AG04450 (cell line): ENCODE results near the gene MARS1. TPM values are rescaled to one million over a fixed set of nuclear protein-coding genes. Genes with fewer than 3 reads are reported as not detected.

Experiments
- CTCF ChIA-PET: fragments of 300-600, 350-600 bp; formaldehyde crosslinking; extraction: SDS; loops from one replicate; lab custom pipeline; 2022; ENCODE audit warnings: antibody characterized with exemption, inconsistent platforms; lab: Charles Lee
- POLR2A ChIA-PET: fragments of 350-600 bp; formaldehyde crosslinking; extraction: SDS; loops from one replicate; lab custom pipeline; 2021; ENCODE audit warnings: antibody characterized with exemption, inconsistent platforms; lab: Yijun Ruan, JAX
- DNase-seq: peaks from one replicate; pipeline ENCODE4 v3.0.0-alpha.2; 2011; ENCODE audit warnings: low read depth, low spot score
- H3K27ac ChIP-seq: one replicate; pipeline ENCODE4 v1.5.1; 2012; ENCODE audit warnings: low read depth, low read length, control low read depth
- H3K27me3 ChIP-seq: one replicate; pipeline ENCODE4 v1.6.0; 2012; ENCODE audit warnings: low read length; ENCODE audit not compliant: control insufficient read depth, insufficient read depth
- H3K4me3 ChIP-seq: 2 replicates; pipeline ENCODE4 v1.5.1; 2011; ENCODE audit warnings: mild to moderate bottlenecking, low read depth, low read length, control low read depth
- H3K9me3 ChIP-seq: 2 replicates; pipeline ENCODE4 v1.5.1; 2012; ENCODE audit warnings: low read length; ENCODE audit not compliant: control insufficient read depth, insufficient read depth
- polyA plus RNA-seq: library from polyadenylated mRNA; depleted of rRNA; stranded (reverse); fragments of >200 nt; gene quantifications from 2 replicates; pipeline ENCODE4 v1.2.3, GENCODE V29; 2011
- TF ChIP-seq, protein P1 (sequence below): IDR thresholded peaks from 2 replicates; pipeline ENCODE4 v1.5.1; 2011; ENCODE audit warnings: low read depth, low read length, control low read depth, inconsistent platforms

Gene MARS1
- polyA plus RNA-seq, 1 experiment = 236 TPM

DNA sequence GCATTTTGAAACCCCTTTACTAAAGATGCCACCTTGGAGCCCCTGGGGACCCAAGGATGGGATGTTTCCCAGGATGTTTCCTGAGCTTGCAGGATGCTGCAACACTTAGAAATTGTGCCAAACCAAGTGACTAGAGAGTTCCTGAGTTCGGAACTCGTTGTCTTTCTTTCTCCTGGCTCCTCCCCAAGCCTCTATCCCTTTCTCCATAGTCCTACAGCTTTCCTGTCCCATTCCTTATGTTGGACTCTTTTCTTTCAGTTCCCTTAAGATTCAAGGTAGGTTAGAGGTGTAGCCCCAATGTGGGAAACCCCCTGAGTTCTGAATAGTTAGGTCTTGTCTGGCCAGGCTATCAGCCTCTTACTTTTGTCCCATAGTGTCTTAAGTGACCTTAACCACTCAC, 60.6 kb downstream of the MARS1 start:
- Histone ChIP-seq H3K27me3 (peaks cover 41% of the 10 kb centered on the region), H3K27ac (no peak overlapping the region), H3K4me3 (no peak overlapping the region), H3K9me3 (peaks cover 4% of the 10 kb centered on the region; the same call in 1 of the 2 replicates)
- POLR2A ChIA-PET = no interaction called here
- TF ChIP-seq, protein P1, sequence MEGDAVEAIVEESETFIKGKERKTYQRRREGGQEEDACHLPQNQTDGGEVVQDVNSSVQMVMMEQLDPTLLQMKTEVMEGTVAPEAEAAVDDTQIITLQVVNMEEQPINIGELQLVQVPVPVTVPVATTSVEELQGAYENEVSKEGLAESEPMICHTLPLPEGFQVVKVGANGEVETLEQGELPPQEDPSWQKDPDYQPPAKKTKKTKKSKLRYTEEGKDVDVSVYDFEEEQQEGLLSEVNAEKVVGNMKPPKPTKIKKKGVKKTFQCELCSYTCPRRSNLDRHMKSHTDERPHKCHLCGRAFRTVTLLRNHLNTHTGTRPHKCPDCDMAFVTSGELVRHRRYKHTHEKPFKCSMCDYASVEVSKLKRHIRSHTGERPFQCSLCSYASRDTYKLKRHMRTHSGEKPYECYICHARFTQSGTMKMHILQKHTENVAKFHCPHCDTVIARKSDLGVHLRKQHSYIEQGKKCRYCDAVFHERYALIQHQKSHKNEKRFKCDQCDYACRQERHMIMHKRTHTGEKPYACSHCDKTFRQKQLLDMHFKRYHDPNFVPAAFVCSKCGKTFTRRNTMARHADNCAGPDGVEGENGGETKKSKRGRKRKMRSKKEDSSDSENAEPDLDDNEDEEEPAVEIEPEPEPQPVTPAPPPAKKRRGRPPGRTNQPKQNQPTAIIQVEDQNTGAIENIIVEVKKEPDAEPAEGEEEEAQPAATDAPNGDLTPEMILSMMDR = no peak
- DNase-seq = no peak
- CTCF ChIA-PET = no interaction called here

DNA sequence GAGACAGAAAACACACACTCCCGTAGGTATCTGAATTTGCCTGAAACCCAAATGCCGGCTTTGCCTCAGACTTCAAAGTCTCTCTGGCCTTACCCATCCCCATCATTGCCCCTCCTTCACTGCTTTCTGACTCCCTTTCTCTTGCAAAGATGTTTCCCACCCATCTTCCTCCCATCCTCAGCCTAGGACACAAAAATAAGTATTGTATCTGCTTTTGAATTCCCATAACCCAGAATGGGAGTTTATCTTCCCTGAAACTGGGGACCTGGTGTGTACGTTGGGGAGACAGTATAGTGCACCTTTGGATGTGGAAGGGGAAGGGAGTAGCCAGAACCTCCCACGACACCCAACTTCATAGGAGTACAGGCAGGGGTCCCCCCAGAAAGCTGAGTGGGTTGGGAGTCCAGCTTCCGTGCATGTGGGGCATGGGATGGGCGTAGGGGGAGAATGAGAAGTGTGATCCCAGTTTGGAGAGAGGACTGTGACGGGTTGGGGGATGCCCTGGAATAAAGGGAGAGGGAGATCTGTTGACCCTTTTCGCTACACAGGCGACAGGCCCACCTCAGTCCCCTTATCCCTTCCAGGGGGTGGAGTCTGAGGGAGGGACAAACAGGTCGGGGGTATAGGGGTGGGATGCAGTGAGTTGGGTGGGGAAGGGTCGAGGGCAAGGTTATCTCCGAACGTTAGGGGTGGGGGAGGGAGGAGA, 61.5 kb downstream of the MARS1 start:
- TF ChIP-seq, protein P1 = no peak
- H3K9me3 ChIP-seq = peaks cover 4% of the 10 kb centered on the region; the same call in 1 of the 2 replicates
- H3K27ac ChIP-seq = no peak overlapping the region
- peak overlapping the region; percentile 49 for H3K4me3 ChIP-seq
- ChIA-PET POLR2A (no interaction called here), CTCF (no interaction called here)
- DNase-seq = no peak
- H3K27me3 ChIP-seq = peaks cover 41% of the 10 kb centered on the region

DNA sequence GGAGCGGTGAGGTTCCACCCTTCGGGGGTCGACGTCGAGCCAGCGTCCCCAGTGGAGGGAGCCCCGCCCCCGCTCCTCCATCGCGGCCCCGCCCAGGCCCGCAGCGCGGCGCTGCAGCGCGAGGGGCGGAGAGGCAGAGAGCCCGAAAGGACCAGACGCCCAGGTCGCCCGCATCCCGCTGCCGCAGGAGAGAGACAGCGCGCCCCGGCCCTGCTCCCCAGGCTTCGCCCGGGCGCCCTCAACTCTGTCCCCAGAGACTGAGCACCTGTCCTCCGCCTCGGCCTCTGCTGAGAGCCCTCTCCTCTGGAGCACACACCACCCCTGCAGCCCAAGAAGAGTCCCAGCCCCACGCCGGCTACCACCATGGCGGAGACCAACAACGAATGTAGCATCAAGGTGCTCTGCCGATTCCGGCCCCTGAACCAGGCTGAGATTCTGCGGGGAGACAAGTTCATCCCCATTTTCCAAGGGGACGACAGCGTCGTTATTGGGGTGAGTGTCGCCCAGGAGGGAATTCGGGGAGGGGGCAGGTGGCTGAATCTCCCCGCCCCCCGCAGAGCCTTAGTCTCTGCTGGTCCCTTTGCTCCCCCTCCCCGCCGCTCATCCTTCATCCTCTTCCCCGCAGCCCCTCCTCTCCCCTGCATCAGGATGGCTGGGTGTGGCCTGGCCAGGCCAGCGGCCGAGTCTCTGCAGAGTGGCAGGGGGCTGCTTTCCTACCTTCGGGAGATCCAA, 62.2 kb downstream of the MARS1 start, which contains the start of gene KIF5A:
Gene KIF5A, plus strand, starts transcription at position 136 of the 732 bp plus-strand sequence. Its CDS starts 228 bp downstream, at position 364.
- no peak within 1 kb of the TSS for H3K27ac ChIP-seq

DNA sequence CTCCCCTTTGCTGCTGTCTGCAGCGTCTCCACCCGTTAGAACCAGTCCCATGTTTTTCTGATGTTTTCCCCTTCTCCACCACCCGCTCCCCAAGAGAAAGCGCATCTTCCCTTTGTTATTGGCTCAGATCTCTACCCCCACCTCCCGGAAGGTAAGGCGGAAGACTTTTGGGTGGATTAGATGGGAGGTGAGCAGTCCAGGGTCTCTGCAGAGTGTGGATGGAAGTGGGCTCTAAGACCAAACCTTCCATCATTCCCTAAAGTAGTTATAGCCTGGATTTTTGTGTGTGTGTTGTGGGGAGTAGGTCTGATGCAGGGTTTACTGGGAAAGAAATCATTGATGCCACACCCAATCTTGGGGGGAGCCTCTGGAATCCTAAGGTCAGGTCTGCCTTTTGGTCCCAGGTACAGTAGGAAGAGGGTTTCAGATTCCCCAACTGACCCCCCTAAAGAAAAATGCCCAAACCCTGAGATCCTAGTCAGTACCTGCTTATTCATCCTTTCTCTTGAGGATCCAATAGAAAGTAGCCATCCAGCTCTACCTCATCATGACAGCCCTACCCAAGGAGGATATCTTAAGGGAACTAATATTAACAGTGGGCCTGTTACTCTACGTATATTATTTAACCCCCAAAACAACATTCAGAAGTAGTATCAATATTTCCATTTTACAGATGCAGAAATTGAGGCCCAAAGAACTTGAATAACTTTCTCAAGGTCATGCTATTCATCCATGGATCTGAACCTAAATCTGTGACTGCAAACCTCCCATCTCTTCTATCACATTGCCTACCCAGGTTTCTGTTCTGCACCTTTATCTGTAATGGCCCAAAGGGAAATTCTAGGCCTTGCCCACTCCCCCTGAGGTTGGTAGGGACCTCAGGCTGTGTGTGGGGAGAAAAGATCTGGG, 63.0 kb downstream of the MARS1 start:
- H3K27me3 ChIP-seq = peaks cover 45% of the 10 kb centered on the region
- peak overlapping the region; percentile 49; the same call in 1 of the 2 replicates for H3K4me3 ChIP-seq
- no peak for DNase-seq
- H3K9me3 ChIP-seq = peaks cover 4% of the 10 kb centered on the region; the same call in 1 of the 2 replicates
- CTCF ChIA-PET = no interaction called here
- TF ChIP-seq, protein P1 = no peak
- H3K27ac ChIP-seq = no peak overlapping the region
- POLR2A ChIA-PET = no interaction called here

More for the DNA sequence above, 62.2 kb downstream of the MARS1 start, which contains the start of gene KIF5A:
- POLR2A ChIA-PET = no interaction called here
- peaks cover 4% of the 10 kb centered on the region; the same call in 1 of the 2 replicates for H3K9me3 ChIP-seq
- TF ChIP-seq, protein P1 = no peak
- CTCF ChIA-PET = no interaction called here
- DNase-seq = no peak
- H3K4me3 ChIP-seq = peak within 1 kb of the TSS; percentile 49
- peaks cover 45% of the 10 kb centered on the region for H3K27me3 ChIP-seq
